H1 (cell line): Measurements from ENCODE around the gene GFRA4. TPM values are rescaled to one million over a fixed set of nuclear protein-coding genes. Genes with fewer than 3 reads are reported as not detected.

Experiments
- CTCF ChIA-PET: fragments of 300-600 bp; sonication (Branson Sonifier 250); formaldehyde crosslinking; loops from one replicate; lab custom pipeline; 2021; ENCODE audit not compliant: partially characterized antibody; lab: Charles Lee
- POLR2A ChIA-PET: fragments of 300-600 bp; sonication (Branson Sonifier 250); formaldehyde crosslinking; loops from one replicate; lab custom pipeline; 2021; ENCODE audit warnings: inconsistent platforms; ENCODE audit not compliant: partially characterized antibody; lab: Charles Lee
- DNase-seq, 2 experiments: peaks; one replicate each; pipeline versions ENCODE4 v3.0.0 to v3.0.0-alpha.2; 2010 to 2022; ENCODE audit warnings: low spot score in 2 of 2, low read depth in 1 of 2, mixed read lengths in 1 of 2
- FAIRE-seq: peaks from 2 replicates; lab custom pipeline; 2011; peaks lifted over from hg19 to GRCh38; lab: Jason Lieb, UNC
- H2AFZ ChIP-seq: 2 replicates; pipeline ENCODE4 v1.8.1; 2012; ENCODE audit warnings: low read length, inconsistent platforms
- H2AK5ac ChIP-seq: 2 replicates; pipeline ENCODE4 v1.6.1; 2013; ENCODE audit warnings: low read depth, low read length
- H2BK120ac ChIP-seq: replicated peaks from 2 replicates; pipeline ENCODE3; 2013; ENCODE audit warnings: low read depth, low read length, inconsistent platforms
- H2BK12ac ChIP-seq: 2 replicates; pipeline ENCODE4 v1.6.1; 2013; ENCODE audit warnings: low read depth, low read length
- H2BK15ac ChIP-seq: 2 replicates; pipeline ENCODE4 v1.6.1; 2013; ENCODE audit warnings: low read length
- H2BK20ac ChIP-seq: 2 replicates; pipeline ENCODE4 v1.6.1; 2013; ENCODE audit warnings: low read length
- H2BK5ac ChIP-seq: 2 replicates; pipeline ENCODE4 v1.6.1; 2013; ENCODE audit warnings: low read depth, low read length
- H3K14ac ChIP-seq: 2 replicates; pipeline ENCODE4 v1.6.1; 2013; ENCODE audit warnings: inconsistent platforms; ENCODE audit not compliant: insufficient read length
- H3K18ac ChIP-seq: 2 replicates; pipeline ENCODE4 v1.6.1; 2013; ENCODE audit warnings: low read length; ENCODE audit errors: extremely low read depth
- H3K23ac ChIP-seq: 2 replicates; pipeline ENCODE4 v1.6.1; 2013; ENCODE audit warnings: inconsistent platforms; ENCODE audit not compliant: insufficient read length
- H3K23me2 ChIP-seq: 2 replicates; pipeline ENCODE4 v1.6.1; 2013; ENCODE audit warnings: low read depth, low read length
- H3K27ac ChIP-seq: 2 replicates; pipeline ENCODE4 v1.6.1; 2011; ENCODE audit warnings: low read depth, low read length, inconsistent platforms
- H3K27me3 ChIP-seq, 4 experiments: replicated peaks in 1 of 4; 1 replicate in 1 of 4; 2 replicates in 3 of 4; pipeline versions ENCODE4 v1.6.1 to v1.8.1; 2011 to 2013; ENCODE audit warnings: low read length in 3 of 4, mild to moderate bottlenecking in 3 of 4, inconsistent platforms in 2 of 4, mixed read lengths in 2 of 4, moderate library complexity in 1 of 4; ENCODE audit not compliant: control insufficient read depth in 3 of 4, insufficient read depth in 3 of 4; ENCODE audit errors: extremely low read depth in 1 of 4
- H3K36me3 ChIP-seq, 4 experiments: 2 replicates each; pipeline versions ENCODE4 v1.6.1 to v1.8.1; 2011 to 2013; ENCODE audit warnings: mild to moderate bottlenecking in 4 of 4, low read length in 3 of 4, moderate library complexity in 2 of 4, control low read depth in 1 of 4, inconsistent platforms in 1 of 4; ENCODE audit not compliant: insufficient read depth in 4 of 4, control insufficient read depth in 2 of 4
- H3K4ac ChIP-seq: replicated peaks from 2 replicates; pipeline ENCODE3; 2013; ENCODE audit warnings: low read length, low read depth, mixed read lengths, inconsistent platforms; ENCODE audit not compliant: insufficient read length
- H3K4me1 ChIP-seq, 4 experiments: replicated peaks in 1 of 4; 1 replicate in 1 of 4; 2 replicates in 3 of 4; pipeline versions ENCODE4 v1.6.1 to v1.8.1; 2011 to 2013; ENCODE audit warnings: low read length in 3 of 4, inconsistent platforms in 2 of 4, mixed read lengths in 1 of 4; ENCODE audit not compliant: insufficient read depth in 4 of 4, control insufficient read depth in 3 of 4
- H3K4me2 ChIP-seq, 2 experiments: 2 replicates each; pipeline versions ENCODE4 v1.6.1 to v1.8.1; 2011 to 2013; ENCODE audit warnings: low read depth in 2 of 2, low read length in 2 of 2, control low read depth in 1 of 2, inconsistent platforms in 1 of 2, mild to moderate bottlenecking in 1 of 2; ENCODE audit not compliant: insufficient read depth in 1 of 2
- H3K4me3 ChIP-seq, 4 experiments: fragments of 200-600, 300-600 bp in 1 of 4; sonication (generic), shearing (Covaris generic), sonication (Bioruptor Twin) in 1 of 4; 2 replicates each; pipeline versions ENCODE4 v1.5.1 to v1.8.1; 2011 to 2016; ENCODE audit warnings: low read length in 4 of 4, low read depth in 3 of 4, control low read depth in 2 of 4, inconsistent platforms in 2 of 4, mild to moderate bottlenecking in 2 of 4, mixed read lengths in 1 of 4, moderate library complexity in 1 of 4; ENCODE audit not compliant: insufficient read depth in 2 of 4; ENCODE audit errors: extremely low read depth in 1 of 4
- H3K56ac ChIP-seq: replicated peaks from 2 replicates; pipeline ENCODE3; 2013; ENCODE audit warnings: low read depth, mild to moderate bottlenecking, mixed read lengths, low read length, inconsistent platforms; ENCODE audit not compliant: insufficient read length
- H3K79me1 ChIP-seq: 2 replicates; pipeline ENCODE4 v1.6.1; 2013; ENCODE audit warnings: low read depth, low read length, control low read depth
- H3K79me2 ChIP-seq, 2 experiments: 2 replicates each; pipeline versions ENCODE4 v1.6.1 to v1.8.1; 2012 to 2013; ENCODE audit warnings: low read length in 2 of 2, mild to moderate bottlenecking in 2 of 2, inconsistent platforms in 1 of 2; ENCODE audit not compliant: insufficient read depth in 2 of 2, control insufficient read depth in 1 of 2
- H3K9ac ChIP-seq, 4 experiments: replicated peaks in 1 of 4; 1 replicate in 1 of 4; 2 replicates in 3 of 4; pipeline versions ENCODE4 v1.6.1 to v1.8.1; 2011 to 2013; ENCODE audit warnings: low read depth in 3 of 4, low read length in 3 of 4, control low read depth in 2 of 4, mild to moderate bottlenecking in 2 of 4, moderate library complexity in 2 of 4, inconsistent platforms in 1 of 4; ENCODE audit errors: extremely low read depth in 1 of 4
- H3K9me3 ChIP-seq, 2 experiments: 2 replicates each; pipeline versions ENCODE4 v1.6.1 to v1.8.1; 2012 to 2013; ENCODE audit warnings: mild to moderate bottlenecking in 2 of 2, moderate library complexity in 2 of 2, control low read depth in 1 of 2, inconsistent platforms in 1 of 2, low read depth in 1 of 2, low read length in 1 of 2, mixed read lengths in 1 of 2; ENCODE audit not compliant: insufficient read depth in 2 of 2
- H4K20me1 ChIP-seq, 2 experiments: replicated peaks in 1 of 2; 2 replicates each; pipeline versions ENCODE3 to v1.8.1; 2011 to 2013; ENCODE audit warnings: inconsistent platforms in 2 of 2, low read length in 2 of 2, mild to moderate bottlenecking in 1 of 2; ENCODE audit not compliant: insufficient read depth in 2 of 2, control insufficient read depth in 1 of 2
- H4K5ac ChIP-seq: 2 replicates; pipeline ENCODE4 v1.6.1; 2013; ENCODE audit warnings: low read length, low read depth, mixed read lengths, inconsistent platforms; ENCODE audit not compliant: insufficient read length
- H4K8ac ChIP-seq: 2 replicates; pipeline ENCODE4 v1.8.0; 2013; ENCODE audit warnings: mild to moderate bottlenecking, moderate library complexity, low read length, inconsistent platforms; ENCODE audit not compliant: insufficient read depth; ENCODE audit errors: extremely low read depth
- H4K91ac ChIP-seq: replicated peaks from 2 replicates; pipeline ENCODE3; 2013; ENCODE audit warnings: low read length, mixed read lengths, inconsistent platforms; ENCODE audit not compliant: insufficient read length
- CEBPB ChIP-seq: IDR thresholded peaks from 2 replicates; pipeline ENCODE4 v1.6.1; 2012; ENCODE audit warnings: low read depth, low read length
- CREB1 ChIP-seq: IDR thresholded peaks from 2 replicates; pipeline ENCODE4 v1.6.1; 2012; ENCODE audit warnings: inconsistent platforms
- SP1 ChIP-seq: IDR thresholded peaks from 2 replicates; pipeline ENCODE4 v1.6.1; 2011; ENCODE audit warnings: low read depth, low read length
- SP4 ChIP-seq: IDR thresholded peaks from 2 replicates; pipeline ENCODE4 v1.6.1; 2012; ENCODE audit warnings: low read length, inconsistent platforms
- WGBS, 2 experiments: shearing (Covaris generic) in 1 of 2; methylation state at CpG; one replicate each; pipeline versions ENCODE4 v1.1.6 to v1.1.7; 2013 to 2015; ENCODE audit warnings: low lambda C conversion rate in 2 of 2, mixed read lengths in 2 of 2, inconsistent platforms in 1 of 2, low coverage in 1 of 2, missing lambda C conversion rate in 1 of 2; ENCODE audit not compliant: insufficient replicate concordance in 2 of 2, insufficient coverage in 1 of 2, insufficient read length in 1 of 2; ENCODE audit errors: extremely low coverage in 1 of 2, missing lambda C conversion rate in 1 of 2; 5-methylcytosine and 5-hydroxymethylcytosine counted together
- polyA plus RNA-seq, 7 experiments: library from polyadenylated mRNA; depleted of rRNA in 3 of 7; stranded (reverse) in 5 of 7; unstranded in 2 of 7; fragments of >200 nt in 5 of 7; fragments of 200-250 nt in 2 of 7; gene quantifications; 1 replicate in 5 of 7; 2 replicates in 1 of 7; 4 replicates in 1 of 7; pipeline versions ENCODE4 v1.2.1 to v1.2.3, GENCODE V29; 2011 to 2013; ENCODE audit warnings: missing spikeins in 2 of 7, mixed read lengths in 2 of 7
- total RNA-seq: library from RNA; stranded (reverse); fragmentation: NEBNext Ultra II Directional; extraction: Animal tissue kit (Norgen Biotek cat#: 25700); gene quantifications from 2 replicates; pipeline ENCODE4 v1.2.1, GENCODE V29; 2021

The GFRA4 gene
- total and polyA plus RNA-seq, 2 of the 8 experiments (the other 6 are each of a cell fraction or from before 2014, with no cell fraction given), result 0.05 TPM; not detected in 1

GRCh38 chr20:3611901-3612300 is 51.3 kb downstream of the GFRA4 start:
- H3K4ac ChIP-seq, result no peak overlapping the region
- no peaks in the 10 kb centered on the region for H3K23me2 ChIP-seq
- H2AFZ ChIP-seq, result no peak overlapping the region
- H2BK5ac ChIP-seq, result no peak overlapping the region
- H3K79me2 ChIP-seq, result no peaks in the 10 kb centered on the region
- H4K8ac ChIP-seq, result no peak overlapping the region
- H3K9ac ChIP-seq, result no peak overlapping the region
- no peak overlapping the region for H3K4me3 ChIP-seq
- no peak overlapping the region for H2BK15ac ChIP-seq
- H3K14ac ChIP-seq, result no peak overlapping the region
- H2BK20ac ChIP-seq, result no peak overlapping the region
- H3K18ac ChIP-seq, result no peak overlapping the region
- no peak overlapping the region for H2AK5ac ChIP-seq
- no peaks in the 10 kb centered on the region for H3K27me3 ChIP-seq
- H2BK12ac ChIP-seq, result no peak overlapping the region
- POLR2A ChIA-PET, result no interaction called here
- no peak overlapping the region for H4K91ac ChIP-seq
- no peaks in the 10 kb centered on the region for H3K79me1 ChIP-seq
- H4K20me1 ChIP-seq, result no peaks in the 10 kb centered on the region
- DNase-seq (no peak), FAIRE-seq (no peak)
- H3K27ac ChIP-seq, result no peak overlapping the region
- 80% methylated on average over 1 of the region's 1 CpG; no CpG with 5 or more reads in 1 of the 2 experiments for WGBS, 2 experiments
- no peak overlapping the region for H4K5ac ChIP-seq
- no peaks in the 10 kb centered on the region for H3K36me3 ChIP-seq
- no peak overlapping the region for H3K23ac ChIP-seq
- H3K56ac ChIP-seq, result no peak overlapping the region
- H3K4me2 ChIP-seq, result no peak overlapping the region
- no peak overlapping the region for H2BK120ac ChIP-seq
- H3K9me3 ChIP-seq, result no peaks in the 10 kb centered on the region
- no peaks in the 10 kb centered on the region for H3K4me1 ChIP-seq
- CTCF ChIA-PET, result interaction anchor here (1.0 to 2.8 kb wide), 5 partner anchors 9 to 96 kb away, joined by 3 to 8 read pairs (median 4); no protein-coding TSS in a partner anchor
- TF ChIP-seq SP4 (no peak), SP1 (no peak), CREB1 (no peak), CEBPB (no peak)
